T-cell (primary cell): ENCODE data around the gene MPP3. TPM values are rescaled to one million over a fixed set of nuclear protein-coding genes. Genes with fewer than 3 reads are reported as not detected.
"Not testable (repeated sequence)": the region's sequence is repeated elsewhere in the genome, so short reads cannot be mapped to it uniquely, and the experiment has no call there.

Experiments used
- ATAC-seq, 4 experiments: fragments of 200-7000 bp in 3 of 4; fragments of 150-1000 bp in 1 of 4; cut with Tn5 transposase; replicated peaks in 1 of 4; 1 replicate in 3 of 4; 2 replicates in 1 of 4; pipeline ENCODE4 v1.10.0; 2021; ENCODE audit warnings: moderate library complexity in 3 of 4, mild to moderate bottlenecking in 2 of 4, moderate number of reproducible peaks in 1 of 4
- CTCF ChIA-PET, 2 donors: fragments of 300-600 bp; sonication (Branson Sonifier 250); formaldehyde crosslinking; loops; one replicate each; lab custom pipeline; 2022; ENCODE audit warnings: antibody characterized with exemption in 2 of 2; lab: Charles Lee
- POLR2A ChIA-PET, 2 donors: fragments of 300-600 bp; sonication (Branson Sonifier 250); formaldehyde crosslinking; loops; one replicate each; lab custom pipeline; 2022; ENCODE audit warnings: antibody characterized with exemption in 2 of 2; lab: Charles Lee
- DNase-seq, 35 experiments: peaks; one replicate each; pipeline versions ENCODE4 v3.0.0 to v3.0.0-alpha.2; 2013 to 2023
- H3K27ac ChIP-seq: one replicate; pipeline ENCODE4 v1.5.1; 2013; ENCODE audit warnings: low read length
- H3K27me3 ChIP-seq, 2 experiments: replicated peaks in 1 of 2; 1 replicate in 1 of 2; 2 replicates in 1 of 2; pipeline versions ENCODE4 v1.6.1 to v1.7.0; 2013; ENCODE audit warnings: low read length in 1 of 2, mixed read lengths in 1 of 2; ENCODE audit not compliant: control insufficient read depth in 2 of 2, insufficient read depth in 2 of 2; ENCODE audit errors: extremely low read depth in 1 of 2
- H3K36me3 ChIP-seq, 2 donors: 1 replicate in 1 of 2; 2 replicates in 1 of 2; pipeline versions ENCODE4 v1.6.1 to v1.7.0; 2013; ENCODE audit warnings: low read length in 1 of 2; ENCODE audit not compliant: control insufficient read depth in 2 of 2, insufficient read depth in 1 of 2; ENCODE audit errors: extremely low read depth in 1 of 2
- H3K4me1 ChIP-seq, 2 experiments: 1 replicate in 1 of 2; 2 replicates in 1 of 2; pipeline versions ENCODE4 v1.6.1 to v1.7.0; 2013; ENCODE audit warnings: low read length in 2 of 2, mixed read lengths in 1 of 2; ENCODE audit not compliant: insufficient read depth in 2 of 2, control insufficient read depth in 1 of 2; ENCODE audit errors: extremely low read depth in 1 of 2
- H3K4me3 ChIP-seq, 2 donors: 1 replicate in 1 of 2; 2 replicates in 1 of 2; pipeline versions ENCODE4 v1.5.1 to v1.7.0; 2013; ENCODE audit warnings: mild to moderate bottlenecking in 2 of 2, low read length in 1 of 2, moderate library complexity in 1 of 2; ENCODE audit not compliant: control insufficient read depth in 1 of 2; ENCODE audit errors: extremely low read depth in 1 of 2
- H3K9me3 ChIP-seq: 2 replicates; pipeline ENCODE4 v1.7.0; 2013
- H3K27ac Mint-ChIP-seq, 2 donors: one replicate each; pipeline ENCODE4 v1.8.0; 2020 to 2021; ENCODE audit warnings: mild to moderate bottlenecking in 2 of 2, mixed read lengths in 2 of 2
- H3K27me3 Mint-ChIP-seq, 2 donors: one replicate each; pipeline ENCODE4 v1.8.0; 2021 to 2022; ENCODE audit warnings: mixed read lengths in 2 of 2
- H3K36me3 Mint-ChIP-seq: one replicate; pipeline ENCODE4 v1.8.0; 2021; ENCODE audit warnings: mixed read lengths
- H3K4me1 Mint-ChIP-seq, 3 donors: one replicate each; pipeline ENCODE4 v1.8.0; 2020 to 2022; ENCODE audit warnings: mixed read lengths in 3 of 3, mild to moderate bottlenecking in 1 of 3
- H3K4me3 Mint-ChIP-seq, 3 donors: one replicate each; pipeline ENCODE4 v1.8.0; 2020 to 2022; ENCODE audit warnings: mild to moderate bottlenecking in 3 of 3, mixed read lengths in 3 of 3, moderate library complexity in 3 of 3
- H3K9me3 Mint-ChIP-seq, 3 donors: one replicate each; pipeline ENCODE4 v1.8.0; 2020 to 2022; ENCODE audit warnings: mixed read lengths in 3 of 3
- WGBS: methylation state at CpG from one replicate; pipeline ENCODE4 v1.1.5; 2013; ENCODE audit warnings: missing lambda C conversion rate; ENCODE audit not compliant: insufficient coverage; 5-methylcytosine and 5-hydroxymethylcytosine counted together
- total RNA-seq, 35 experiments: library from RNA in 6 of 35; stranded (reverse) in 6 of 35; fragments of 120-200 nt in 1 of 35; gene quantifications; one replicate each; pipeline versions ENCODE4 v1.2.1 to v1.2.4 and lab custom pipeline; 2013 to 2026

MPP3 gene
- total RNA-seq, 5 donors from 2014 or later (not counting 1 experiment from before 2014, with no cell fraction given), result 0.32 to 0.60 (median 0.44) TPM; not detected in 1

DNA sequence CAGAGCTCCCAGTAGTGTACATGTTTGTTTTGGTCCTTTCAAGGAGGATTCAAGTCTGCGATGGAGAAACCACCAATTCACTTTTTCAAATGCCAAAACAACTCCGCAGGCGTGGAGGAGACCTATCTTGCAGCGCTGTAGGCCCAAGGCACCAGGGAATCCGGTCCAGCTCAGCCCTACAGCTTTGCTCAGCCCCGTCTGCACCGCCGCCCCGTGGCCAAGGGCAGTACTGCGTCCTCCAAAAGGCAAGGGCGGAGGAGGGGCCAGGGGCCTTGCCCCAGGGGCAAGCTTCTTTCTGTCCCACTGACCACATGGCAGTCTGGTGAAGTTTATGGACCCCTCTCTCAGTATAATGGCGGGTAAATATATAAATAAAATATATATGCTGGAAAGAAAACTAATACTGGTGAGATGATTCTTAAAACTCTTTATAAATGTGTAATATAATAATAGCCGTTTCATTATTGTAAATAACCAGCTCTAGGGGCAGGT, 13.3 kb upstream of the MPP3 start:
- Histone ChIP-seq H3K27ac (no peak overlapping the region), H3K4me3 (no peak overlapping the region), H3K36me3 (no peaks in the 10 kb centered on the region), H3K27me3 (peaks cover 0 to 38% of the 10 kb centered on the region in 2 experiments), H3K4me1 (no peaks in the 10 kb centered on the region), H3K9me3 (no peaks in the 10 kb centered on the region)
- CTCF ChIA-PET, result no interaction called here
- H3K36me3 Mint-ChIP-seq, result no peaks in the 10 kb centered on the region
- DNase-seq (peak; percentile 34 to 77 (median 67)), ATAC-seq (peak; percentile 91 to 99 (median 98))
- peaks cover 31% of the 10 kb centered on the region in 2 donors for H3K27me3 Mint-ChIP-seq
- WGBS, result 42% methylated on average over 4 of the region's 13 CpGs
- no peak overlapping the region for H3K4me3 Mint-ChIP-seq
- H3K4me1 Mint-ChIP-seq, result no peaks in the 10 kb centered on the region
- POLR2A ChIA-PET, result interaction anchor here in 1 of 2 donors (0.6 kb wide), 1 partner anchor 109 kb away, joined by 3 read pairs; no protein-coding TSS in a partner anchor
- no peak overlapping the region for H3K27ac Mint-ChIP-seq
- no peaks in the 10 kb centered on the region for H3K9me3 Mint-ChIP-seq

DNA sequence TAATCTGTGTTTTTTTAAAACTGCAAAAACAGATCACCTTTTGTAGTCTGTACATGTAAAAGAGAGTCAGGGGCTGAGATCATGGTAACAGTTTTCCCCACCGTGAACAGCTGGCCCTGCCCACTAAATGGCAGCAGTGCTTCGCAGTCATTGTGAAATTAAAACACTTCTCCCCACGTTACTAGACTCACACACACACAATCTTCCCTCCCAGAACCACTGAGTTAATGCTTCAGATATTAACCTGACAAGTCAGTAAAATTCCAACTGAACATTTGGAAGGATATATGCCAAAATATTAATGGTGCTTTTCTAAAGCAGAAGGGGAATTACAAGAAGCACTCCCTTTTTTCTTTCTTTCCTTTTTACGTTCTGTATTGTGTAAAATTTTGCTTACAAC, 12.8 kb upstream of the MPP3 start:
- Mint-ChIP-seq H3K4me3 (no peak overlapping the region), H3K36me3 (no peaks in the 10 kb centered on the region), H3K27me3 (peaks cover 29 to 32% of the 10 kb centered on the region in 2 donors), H3K27ac (no peak overlapping the region), H3K4me1 (no peaks in the 10 kb centered on the region), H3K9me3 (no peaks in the 10 kb centered on the region)
- CTCF ChIA-PET, result no interaction called here
- DNase-seq, result no peak
- H3K4me3 ChIP-seq, result no peak overlapping the region
- no peaks in the 10 kb centered on the region for H3K36me3 ChIP-seq
- POLR2A ChIA-PET, result interaction anchor here in 1 of 2 donors (0.6 kb wide), 1 partner anchor 109 kb away, joined by 3 read pairs; no protein-coding TSS in a partner anchor
- no CpG with 5 or more reads among the region's 4 CpGs for WGBS
- H3K27ac ChIP-seq, result no peak overlapping the region
- H3K9me3 ChIP-seq, result no peaks in the 10 kb centered on the region
- H3K4me1 ChIP-seq, result no peaks in the 10 kb centered on the region
- ATAC-seq, result no peak
- H3K27me3 ChIP-seq, result peaks cover 0 to 38% of the 10 kb centered on the region in 2 experiments

DNA sequence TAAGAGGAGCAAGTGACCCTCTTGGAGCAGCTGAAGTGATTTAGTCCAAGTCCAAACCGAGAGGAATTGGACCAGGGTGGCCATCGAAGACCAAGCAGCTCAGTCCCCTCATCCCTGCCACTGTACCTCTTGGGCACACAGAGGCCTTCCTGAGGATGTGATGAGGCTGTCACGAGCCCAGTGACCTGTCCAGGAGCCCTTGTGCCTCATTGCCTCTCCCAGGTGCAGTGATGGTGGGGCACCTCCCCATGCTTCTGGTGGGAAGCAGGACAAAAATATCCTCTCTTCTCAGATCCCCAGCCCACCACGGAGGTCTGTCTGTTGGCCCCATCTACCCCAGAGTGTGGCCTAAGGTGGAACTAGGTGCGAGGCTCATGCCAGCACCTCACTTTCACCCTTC, 11.3 kb upstream of the MPP3 start:
- DNase-seq (no peak), ATAC-seq (no peak)
- Histone ChIP-seq H3K4me1 (no peaks in the 10 kb centered on the region), H3K4me3 (no peak overlapping the region), H3K27ac (no peak overlapping the region), H3K9me3 (no peaks in the 10 kb centered on the region), H3K36me3 (no peaks in the 10 kb centered on the region), H3K27me3 (peaks cover 0 to 34% of the 10 kb centered on the region in 2 experiments)
- Mint-ChIP-seq H3K4me1 (no peaks in the 10 kb centered on the region), H3K9me3 (no peaks in the 10 kb centered on the region), H3K27ac (no peak overlapping the region), H3K36me3 (no peaks in the 10 kb centered on the region), H3K4me3 (no peak overlapping the region), H3K27me3 (peaks cover 30 to 35% of the 10 kb centered on the region in 2 donors)
- 57% methylated on average over 1 of the region's 5 CpGs for whole genome bisulfite sequencing
- ChIA-PET POLR2A (no interaction called here), CTCF (no interaction called here)

DNA sequence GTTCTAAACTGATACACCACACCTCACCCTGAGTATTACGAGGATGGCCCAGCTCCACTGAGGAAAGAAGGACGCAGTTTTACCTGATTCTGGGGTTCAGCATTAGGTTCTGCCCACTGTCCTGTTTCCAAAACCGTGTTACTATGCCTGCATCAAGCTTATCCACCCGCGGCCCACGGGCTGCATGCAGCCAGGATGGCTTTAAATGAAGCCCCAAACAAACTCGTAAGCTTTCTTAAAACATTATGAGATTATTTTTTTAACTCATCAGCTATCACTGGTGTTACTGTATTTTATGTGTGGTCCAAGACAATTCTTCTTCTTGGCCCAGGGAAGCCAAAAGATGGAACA, 10.0 kb upstream of the MPP3 start:
- 20% methylated on average over 2 of the region's 7 CpGs for WGBS
- DNase-seq (no peak), ATAC-seq (no peak)
- H3K36me3 Mint-ChIP-seq, result no peaks in the 10 kb centered on the region
- peaks cover 26% of the 10 kb centered on the region in 2 donors for H3K27me3 Mint-ChIP-seq
- no peaks in the 10 kb centered on the region for H3K9me3 Mint-ChIP-seq
- no peak overlapping the region for H3K4me3 Mint-ChIP-seq
- Histone ChIP-seq H3K36me3 (no peaks in the 10 kb centered on the region), H3K27me3 (peaks cover 0 to 28% of the 10 kb centered on the region in 2 experiments), H3K4me3 (no peak overlapping the region), H3K27ac (no peak overlapping the region), H3K4me1 (no peaks in the 10 kb centered on the region), H3K9me3 (no peaks in the 10 kb centered on the region)
- POLR2A ChIA-PET, result no interaction called here
- CTCF ChIA-PET, result interaction anchor here (0.5 to 0.7 kb wide), 2 partner anchors 20 kb away, joined by 3 to 7 read pairs; no protein-coding TSS in a partner anchor
- no peak overlapping the region for H3K27ac Mint-ChIP-seq
- H3K4me1 Mint-ChIP-seq, result no peaks in the 10 kb centered on the region

DNA sequence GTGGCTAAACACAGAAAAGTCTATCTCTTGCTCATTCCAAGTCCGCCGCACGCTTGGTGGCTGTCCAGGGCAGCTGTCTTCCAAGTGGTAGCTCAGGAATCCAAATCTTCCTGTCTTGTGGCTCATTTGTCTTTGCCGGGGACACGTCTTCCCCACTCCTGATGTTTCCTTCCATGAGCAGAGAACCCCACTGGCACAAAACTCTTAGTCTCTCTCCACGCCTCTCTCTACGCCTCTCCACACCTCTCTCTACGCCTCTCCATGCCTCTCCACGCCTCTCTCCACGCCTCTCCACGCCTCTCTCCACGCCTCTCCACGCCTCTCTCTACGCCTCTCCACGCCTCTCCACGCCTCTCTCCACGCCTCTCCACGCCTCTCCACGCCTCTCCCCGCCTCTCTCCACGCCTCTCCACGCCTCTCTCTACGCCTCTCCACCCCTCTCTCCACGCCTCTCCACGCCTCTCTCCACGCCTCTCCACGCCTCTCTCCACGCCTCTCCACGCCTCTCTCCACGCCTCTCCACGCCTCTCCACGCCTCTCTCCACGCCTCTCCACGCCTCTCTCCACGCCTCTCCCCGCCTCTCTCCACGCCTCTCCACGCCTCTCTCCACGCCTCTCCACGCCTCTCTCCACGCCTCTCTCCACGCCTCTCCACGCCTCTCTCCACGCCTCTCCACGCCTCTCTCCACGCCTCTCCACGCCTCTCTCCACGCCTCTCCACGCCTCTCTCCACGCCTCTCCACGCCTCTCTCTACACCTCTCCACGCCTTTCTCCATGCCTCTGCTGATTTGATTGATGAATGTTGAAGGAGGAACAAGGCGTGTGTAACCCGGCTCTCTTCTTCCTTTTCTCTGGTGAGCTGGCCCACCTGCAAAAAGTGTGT, 9.4 kb upstream of the MPP3 start:
- H3K27me3 Mint-ChIP-seq, result peaks cover 28 to 29% of the 10 kb centered on the region in 2 donors
- H3K4me1 Mint-ChIP-seq, H3K36me3 ChIP-seq, H3K4me1 ChIP-seq, H3K4me3 Mint-ChIP-seq, H3K27ac ChIP-seq, ATAC-seq, POLR2A ChIA-PET, DNase-seq, H3K9me3 Mint-ChIP-seq, H3K4me3 ChIP-seq, H3K36me3 Mint-ChIP-seq, H3K9me3 ChIP-seq, H3K27ac Mint-ChIP-seq: not testable (repeated sequence)
- WGBS, result 88% methylated on average over 36 of the region's 54 CpGs
- peaks cover 0 to 29% of the 10 kb centered on the region in 2 experiments for H3K27me3 ChIP-seq
- CTCF ChIA-PET, result interaction anchor here (0.5 to 0.7 kb wide), 4 partner anchors 20 to 265 kb away, joined by 3 to 7 read pairs (median 5); no protein-coding TSS in a partner anchor

DNA sequence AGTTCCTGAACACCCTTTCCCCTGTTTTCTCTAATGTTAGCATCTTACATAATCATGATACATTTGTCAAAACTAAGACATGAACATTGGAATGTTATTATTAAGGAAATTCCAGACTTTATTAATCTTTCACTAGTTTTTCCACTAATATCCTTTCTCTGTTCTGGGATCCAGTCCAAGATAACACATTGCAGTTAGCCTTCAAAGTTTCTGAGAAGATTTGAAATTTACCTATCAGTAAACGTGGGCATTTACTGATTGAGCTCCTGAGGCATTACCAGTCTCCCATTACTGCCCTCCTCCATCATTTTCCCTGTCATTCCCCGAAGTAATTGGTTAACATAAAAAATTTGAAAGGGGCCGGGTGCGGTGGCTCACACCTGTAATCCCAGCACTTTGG, 8.3 kb upstream of the MPP3 start:
- H3K4me1 Mint-ChIP-seq, result no peaks in the 10 kb centered on the region
- no peaks in the 10 kb centered on the region for H3K36me3 Mint-ChIP-seq
- ATAC-seq (no peak), DNase-seq (no peak)
- Histone ChIP-seq H3K9me3 (no peaks in the 10 kb centered on the region), H3K27me3 (peaks cover 0 to 25% of the 10 kb centered on the region in 2 experiments), H3K36me3 (no peaks in the 10 kb centered on the region), H3K27ac (no peak overlapping the region), H3K4me3 (no peak overlapping the region), H3K4me1 (no peaks in the 10 kb centered on the region)
- no peaks in the 10 kb centered on the region for H3K9me3 Mint-ChIP-seq
- H3K4me3 Mint-ChIP-seq, result no peak overlapping the region
- ChIA-PET CTCF (no interaction called here), POLR2A (no interaction called here)
- H3K27me3 Mint-ChIP-seq, result peaks cover 24 to 25% of the 10 kb centered on the region in 2 donors
- 96% methylated on average over 3 of the region's 4 CpGs for WGBS
- H3K27ac Mint-ChIP-seq, result no peak overlapping the region
